Suppressor macrophage treated with lipopolysaccharide for 4 hours (primary cell): Measurements from ENCODE around the gene CLEC18B.
A peak's percentile ranks its signal among the peaks of the same experiment; 100 is the strongest.
"Not testable (repeated sequence)": the region's sequence is repeated elsewhere in the genome, so short reads cannot be mapped to it uniquely, and the experiment has no call there.

ENCODE experiments used
- DNase-seq: peaks from one replicate; pipeline ENCODE4 v3.0.0-alpha.2; 2020

Gene CLEC18B

GRCh38 chr16:74404148-74404933, 16.9 kb downstream of the CLEC18B start:
- not testable (repeated sequence) for DNase-seq

GRCh38 chr16:74400238-74400637, 21.0 kb downstream of the CLEC18B start:
- not testable (repeated sequence) for DNase-seq

- not testable (repeated sequence) for DNase-seq
Measured at GRCh38 chr16:74398212-74398895, 22.9 kb downstream of the CLEC18B start.

- DNase-seq: not testable (repeated sequence)
Measured at GRCh38 chr16:74396521-74397017, 24.7 kb downstream of the CLEC18B start.

GRCh38 chr16:74394604-74395003, 26.7 kb downstream of the CLEC18B start:
- DNase-seq: not testable (repeated sequence)

- DNase-seq: not testable (repeated sequence)
Measured at GRCh38 chr16:74394131-74394530, 27.1 kb downstream of the CLEC18B start.

GRCh38 chr16:74391454-74392050, 29.7 kb downstream of the CLEC18B start:
- DNase-seq: not testable (repeated sequence)

GRCh38 chr16:74382339-74383034, 38.8 kb downstream of the CLEC18B start:
- not testable (repeated sequence) for DNase-seq

GRCh38 chr16:74373847-74374184, 47.5 kb downstream of the CLEC18B start:
- not testable (repeated sequence) for DNase-seq

GRCh38 chr16:74372953-74373846, 48.1 kb downstream of the CLEC18B start:
- DNase-seq: no peak

GRCh38 chr16:74372369-74372768, 48.9 kb downstream of the CLEC18B start:
- peak; percentile 20 for DNase-seq

GRCh38 chr16:74370338-74371135, 50.7 kb downstream of the CLEC18B start:
- DNase-seq: not testable (repeated sequence)

- DNase-seq: peak; percentile 99
Measured at GRCh38 chr16:74368002-74368911, 53.0 kb downstream of the CLEC18B start.

GRCh38 chr16:74367469-74368001, 53.7 kb downstream of the CLEC18B start:
- DNase-seq: peak; percentile 34

- not testable (repeated sequence) for DNase-seq
Measured at GRCh38 chr16:74361646-74362610, 59.4 kb downstream of the CLEC18B start.
